CMK (cell line): ENCODE results near the gene CBX2.

Experiments used
- DNase-seq: peaks from one replicate; pipeline ENCODE4 v3.0.0-alpha.2; 2010; ENCODE audit warnings: low read depth

CBX2 gene

GRCh38 chr17:79830763-79831264 lies 52.9 kb downstream of the CBX2 start:
- no peak for DNase-seq

- no peak for DNase-seq
Observed at GRCh38 chr17:79831265-79832217, 53.6 kb downstream of the CBX2 start.

DNA sequence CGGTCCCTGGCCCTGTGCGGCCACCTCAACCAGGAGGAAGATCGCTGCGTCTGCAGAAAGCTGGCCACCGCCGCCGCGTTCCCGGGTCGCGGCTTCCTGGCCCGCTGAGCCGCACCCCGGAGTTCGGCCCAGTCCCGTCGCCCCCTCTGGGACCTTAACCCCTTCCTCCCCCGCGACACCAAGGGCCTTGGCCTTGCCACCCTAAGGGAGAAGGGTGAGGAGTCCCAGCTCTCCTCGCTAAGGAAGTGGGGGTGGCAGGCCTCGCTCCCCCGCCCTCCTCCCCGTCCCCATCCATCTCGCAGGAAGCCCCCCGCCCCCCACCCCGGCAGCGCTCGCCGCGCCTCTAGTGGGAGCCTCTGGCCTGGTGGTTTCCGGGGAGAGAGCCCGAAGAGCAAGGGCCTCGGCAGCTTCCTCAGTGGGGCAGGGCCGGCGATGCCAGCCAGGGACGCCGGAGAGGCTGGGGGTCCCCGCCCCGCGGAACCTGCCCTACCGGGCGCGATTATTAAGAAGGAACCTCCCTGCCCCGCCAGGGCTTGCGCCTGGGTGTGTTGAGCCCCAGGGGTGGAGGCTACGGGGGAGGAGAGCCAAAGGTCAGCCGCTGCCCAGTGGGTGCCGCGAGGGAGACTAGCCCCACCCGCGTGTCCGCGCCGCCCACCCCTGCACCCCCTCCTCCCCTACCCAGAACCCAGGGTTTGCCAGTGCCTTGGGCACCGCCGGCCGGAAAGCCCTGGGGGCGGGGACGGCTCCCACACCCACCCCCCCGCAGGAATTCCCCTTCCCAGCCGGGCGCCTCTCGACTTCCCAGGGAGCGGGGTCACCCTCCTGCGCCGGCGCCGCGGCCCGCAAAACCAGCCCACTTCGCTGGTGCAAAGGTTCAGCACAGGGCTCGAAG lies 54.5 kb downstream of the CBX2 start:
- DNase-seq, result no peak

DNA sequence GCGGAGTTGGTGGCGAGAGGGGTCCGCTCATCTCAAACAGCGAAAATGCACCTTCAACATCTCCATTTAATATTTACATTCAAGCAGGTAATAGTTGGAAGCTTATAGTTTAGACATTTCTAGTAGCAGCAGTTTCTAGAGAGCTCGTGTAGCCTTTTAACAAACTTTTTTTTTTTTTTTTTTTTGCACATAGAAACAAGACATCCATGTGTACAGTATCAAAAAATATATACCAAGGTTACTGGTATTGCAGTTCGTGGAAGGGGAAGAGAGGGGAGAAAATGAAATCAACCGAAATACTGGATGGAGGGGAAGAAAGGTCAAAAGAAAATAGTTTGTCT lies 55.1 kb downstream of the CBX2 start:
- no peak for DNase-seq

DNA sequence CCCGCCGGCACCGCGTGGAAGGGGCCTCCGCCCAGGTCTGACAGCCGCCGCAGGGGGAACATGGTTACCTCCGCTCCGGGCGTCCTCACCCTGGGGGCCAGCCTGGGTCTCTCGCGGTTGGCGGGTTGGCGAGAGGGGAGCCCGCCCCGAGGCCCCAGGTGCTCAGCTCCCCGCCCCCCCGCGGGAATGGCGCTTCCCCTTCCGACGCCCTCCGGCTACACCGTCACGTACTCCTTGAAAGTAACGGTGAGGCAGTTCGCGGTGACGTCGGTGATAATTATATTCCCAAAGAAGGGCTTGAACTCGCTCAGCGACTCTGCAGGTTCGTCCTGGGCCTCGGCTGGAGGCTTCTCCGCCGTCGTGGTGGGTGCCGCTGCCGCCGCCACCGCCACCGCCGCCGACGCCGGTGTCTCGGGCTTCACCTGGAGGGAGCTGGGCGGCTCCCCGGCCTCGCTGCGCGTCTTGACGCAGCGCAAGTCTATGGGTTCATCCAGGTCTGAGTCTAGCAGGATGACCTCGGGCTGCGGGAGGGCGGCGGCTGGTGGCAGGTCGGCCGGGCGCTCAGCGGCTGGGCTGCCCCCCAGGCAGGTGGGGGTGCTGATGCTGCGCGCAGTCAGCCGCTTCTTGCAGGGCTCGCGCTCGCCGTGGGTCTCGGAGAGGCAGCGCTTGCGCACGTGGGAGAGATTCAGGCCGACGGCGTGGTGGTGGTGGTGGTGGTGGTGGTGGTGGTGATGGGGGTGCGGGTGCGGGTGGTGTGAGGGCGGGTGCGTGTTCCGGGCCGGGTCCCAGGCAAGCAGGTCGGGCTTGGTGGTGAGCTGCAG lies 56.0 kb downstream of the CBX2 start:
- no peak for DNase-seq

- DNase-seq, result no peak
Observed at GRCh38 chr17:79834565-79835469, 56.9 kb downstream of the CBX2 start.

DNA sequence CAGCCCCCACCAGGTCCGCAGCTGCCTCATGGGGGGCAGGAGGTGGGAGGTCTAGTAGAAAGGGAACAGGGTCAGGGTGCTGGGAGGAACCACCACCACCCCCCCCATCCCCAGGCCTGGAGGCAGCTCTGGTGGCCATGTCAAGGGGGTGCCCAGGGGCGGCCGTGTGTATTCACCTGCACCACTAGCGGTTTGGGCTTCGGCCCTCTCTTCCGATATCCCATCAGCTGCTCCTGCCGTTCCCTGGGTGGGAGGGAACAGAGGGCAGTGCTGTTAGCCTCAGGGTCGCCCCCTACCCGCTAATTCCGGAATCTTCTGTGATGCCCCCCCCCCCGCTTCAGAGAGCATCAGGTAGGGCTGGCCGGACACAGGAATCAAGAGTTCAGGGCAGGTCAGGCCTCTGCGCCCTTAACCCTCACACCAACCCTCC lies 57.5 kb downstream of the CBX2 start:
- DNase-seq, result no peak

DNA sequence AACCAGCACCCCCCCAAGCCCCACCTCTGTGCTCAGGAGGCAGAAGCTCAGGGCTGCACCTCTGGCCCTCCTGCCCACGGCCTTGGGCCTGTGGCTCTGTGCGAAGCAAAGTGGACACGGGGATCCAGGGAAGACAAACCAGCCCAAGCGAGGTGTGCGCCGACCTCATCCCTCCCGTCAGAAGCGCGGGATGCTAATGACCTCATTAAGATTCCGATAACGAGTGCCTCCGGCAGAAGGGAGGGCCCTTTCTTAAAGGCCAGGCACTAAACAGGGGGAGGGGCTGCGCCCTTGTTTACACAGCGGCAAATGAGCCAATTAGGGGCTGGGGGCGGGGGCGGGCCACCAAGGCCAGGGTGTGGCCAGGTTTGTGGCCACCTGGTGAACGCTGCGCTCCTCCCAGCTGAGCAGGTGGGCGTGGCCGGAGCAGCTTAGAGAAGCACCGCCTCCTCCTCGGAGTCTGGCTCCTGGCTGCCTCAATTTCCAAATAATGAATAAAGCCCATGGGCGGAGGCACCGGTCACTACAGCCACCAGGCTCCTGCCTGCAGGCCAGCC lies 58.1 kb downstream of the CBX2 start:
- DNase-seq, result no peak

DNA sequence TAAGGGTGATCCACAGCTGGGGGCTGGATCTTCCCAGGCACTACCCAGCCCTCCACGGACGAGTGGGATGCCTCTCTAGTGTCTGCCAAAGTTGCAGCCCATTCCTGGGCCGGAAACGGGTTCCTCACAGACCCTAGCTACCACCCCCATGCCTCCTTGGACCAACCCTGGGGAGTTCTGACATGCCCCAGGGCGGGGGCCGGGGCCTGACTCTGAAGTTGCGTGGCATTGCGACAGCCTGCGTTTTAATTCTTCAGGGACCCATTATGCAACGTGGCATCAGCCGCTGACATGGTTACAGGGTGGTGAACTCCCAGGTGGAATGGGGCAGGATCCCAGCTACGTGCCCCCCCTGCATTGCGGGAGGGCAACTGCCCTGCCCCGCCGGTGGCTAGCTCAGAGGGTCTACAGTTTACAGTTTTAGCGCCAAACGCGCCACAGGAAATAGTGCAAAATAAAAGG lies 58.6 kb downstream of the CBX2 start:
- DNase-seq, result no peak

DNA sequence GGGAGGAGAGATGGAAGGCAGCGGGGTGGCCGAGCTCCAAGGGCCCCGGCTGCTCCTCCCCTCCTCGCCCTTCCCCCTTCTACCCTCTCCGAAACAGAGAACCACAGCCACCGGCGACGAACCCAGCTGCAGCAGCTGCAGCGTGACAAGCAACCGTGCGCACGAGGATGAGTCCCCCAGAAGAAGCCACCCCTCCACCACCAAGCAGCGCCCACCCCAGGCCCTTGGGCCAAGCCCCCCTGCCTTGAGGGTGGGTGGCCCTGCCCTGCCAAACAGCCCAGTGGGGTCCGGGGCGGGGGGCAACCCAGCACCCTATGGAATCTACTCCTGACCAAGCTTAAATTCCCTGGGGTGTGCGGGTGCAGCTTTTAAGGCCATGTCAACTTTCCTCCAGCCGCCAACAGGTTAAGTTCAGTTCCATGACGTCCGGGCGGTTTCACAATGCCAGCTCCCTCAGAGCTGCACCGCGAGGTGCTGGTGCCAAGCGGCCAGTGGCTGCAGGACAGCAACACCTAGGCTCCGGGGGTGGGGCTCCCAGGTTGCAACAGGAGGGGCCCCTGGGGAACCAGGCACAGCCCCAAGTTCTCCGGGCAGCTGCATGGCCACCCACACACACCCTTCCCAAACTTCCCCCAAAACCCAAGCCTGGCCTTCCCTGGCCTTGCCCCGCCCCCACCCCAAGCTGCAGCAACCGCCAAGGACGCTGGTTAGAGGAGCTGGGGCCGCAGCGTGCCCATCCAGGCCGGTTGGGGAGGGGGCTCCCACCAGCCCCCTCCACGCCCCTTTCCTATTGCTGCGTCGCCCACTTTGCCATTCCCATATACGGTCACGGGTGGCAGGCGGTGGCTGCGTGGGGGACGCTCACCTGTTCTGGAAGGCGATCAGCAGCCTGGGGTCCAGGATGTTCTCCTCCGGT lies 59.3 kb downstream of the CBX2 start:
- no peak for DNase-seq
